Measurements from ENCODE around the gene GFI1.

DNA sequence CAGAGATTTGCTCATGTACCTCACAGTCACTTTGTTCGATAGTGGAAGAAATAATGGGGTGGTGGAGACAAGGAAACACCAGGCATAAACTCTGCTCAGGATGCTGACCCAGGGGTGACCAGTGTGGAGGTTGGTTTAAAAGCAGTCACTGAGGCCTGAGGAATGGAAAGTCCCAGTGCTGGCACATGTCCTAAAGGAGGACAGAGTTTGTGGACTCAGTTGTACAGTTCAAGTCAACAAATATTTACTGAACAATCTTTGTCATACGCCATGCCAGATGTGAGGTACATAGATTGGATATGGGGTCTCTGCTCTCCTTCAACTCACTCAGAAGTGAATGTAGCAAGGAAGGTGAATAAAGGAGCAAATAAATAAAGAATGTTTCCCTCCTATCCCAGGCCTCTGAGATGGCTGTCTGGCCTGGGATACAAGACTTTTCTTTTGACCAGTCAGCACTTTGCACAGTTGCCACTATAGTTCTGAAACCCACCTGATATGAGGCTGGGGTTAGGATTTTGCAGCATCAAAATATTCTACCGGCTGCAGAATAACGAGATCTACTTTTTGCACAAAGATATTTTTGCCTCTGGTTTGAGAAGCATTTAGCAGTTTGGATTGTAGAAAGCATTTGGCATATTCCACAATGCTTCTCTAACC, 7.9 kb upstream of the GFI1 start:
- TF ChIP-seq, protein P1, sequence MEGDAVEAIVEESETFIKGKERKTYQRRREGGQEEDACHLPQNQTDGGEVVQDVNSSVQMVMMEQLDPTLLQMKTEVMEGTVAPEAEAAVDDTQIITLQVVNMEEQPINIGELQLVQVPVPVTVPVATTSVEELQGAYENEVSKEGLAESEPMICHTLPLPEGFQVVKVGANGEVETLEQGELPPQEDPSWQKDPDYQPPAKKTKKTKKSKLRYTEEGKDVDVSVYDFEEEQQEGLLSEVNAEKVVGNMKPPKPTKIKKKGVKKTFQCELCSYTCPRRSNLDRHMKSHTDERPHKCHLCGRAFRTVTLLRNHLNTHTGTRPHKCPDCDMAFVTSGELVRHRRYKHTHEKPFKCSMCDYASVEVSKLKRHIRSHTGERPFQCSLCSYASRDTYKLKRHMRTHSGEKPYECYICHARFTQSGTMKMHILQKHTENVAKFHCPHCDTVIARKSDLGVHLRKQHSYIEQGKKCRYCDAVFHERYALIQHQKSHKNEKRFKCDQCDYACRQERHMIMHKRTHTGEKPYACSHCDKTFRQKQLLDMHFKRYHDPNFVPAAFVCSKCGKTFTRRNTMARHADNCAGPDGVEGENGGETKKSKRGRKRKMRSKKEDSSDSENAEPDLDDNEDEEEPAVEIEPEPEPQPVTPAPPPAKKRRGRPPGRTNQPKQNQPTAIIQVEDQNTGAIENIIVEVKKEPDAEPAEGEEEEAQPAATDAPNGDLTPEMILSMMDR (IDR thresholded peaks at IDR 0.05): no peak
- TF ChIP-seq ZFX (IDR thresholded peaks at IDR 0.05; ENCODE audit: borderline replicate concordance): no peak
